ENCODE measurements around the gene TYW5. TPM values are rescaled to one million over a fixed set of nuclear protein-coding genes. Genes with fewer than 3 reads are reported as not detected.
A peak's percentile ranks its signal among the peaks of the same experiment; 100 is the strongest.

Gene TYW5
- polyA plus RNA-seq, 3 donors: 1.5 to 3.5 (median 1.6) TPM

- Mint-ChIP-seq H3K4me1 (peaks cover 11% of the 10 kb centered on the region), H3K27me3 (ENCODE audit: low read depth in 3 of 3) (peaks cover 0 to 2% (median 0%) of the 10 kb centered on the region in 3 donors), H3K36me3 (peaks cover 22 to 48% of the 10 kb centered on the region in 2 donors), H3K4me3 (no peak overlapping the region), H3K27ac (peak overlapping the region; percentile 5 to 83 (median 71)), H3K9me3 (peaks cover 0 to 2% (median 0%) of the 10 kb centered on the region in 7 donors)
- peaks cover 0 to 4% of the 10 kb centered on the region in 2 donors for H3K4me1 ChIP-seq (ENCODE audit: control insufficient read depth in 1 of 2, insufficient read depth in 2 of 2, low read length in 2 of 2)
- no peaks in the 10 kb centered on the region for H3K9me3 ChIP-seq (replicated peaks in 1 of 2; ENCODE audit: control insufficient read depth in 1 of 2, insufficient read depth in 1 of 2, low read length in 2 of 2)
- peaks cover 15 to 47% of the 10 kb centered on the region in 2 donors for H3K36me3 ChIP-seq (replicated peaks in 1 of 2; ENCODE audit: control insufficient read depth in 1 of 2, insufficient read depth in 2 of 2, low read length in 2 of 2)
- no peak overlapping the region for H3K4me2 ChIP-seq (replicated peaks; ENCODE audit: extremely low read depth, low read length, poor library complexity, severe bottlenecking)
- TF ChIP-seq CTCF (IDR thresholded peaks at IDR 0.05): no peak
- intact Hi-C loops (cut with micrococcal nuclease): no loop called here
- peaks cover 20% of the 10 kb centered on the region for H4K20me1 ChIP-seq (ENCODE audit: insufficient read depth, low read length)
- H3K27me3 ChIP-seq (ENCODE audit: control insufficient read depth in 2 of 2, insufficient read depth in 2 of 2, low read length in 2 of 2): no peaks in the 10 kb centered on the region
- peaks cover 79% of the 10 kb centered on the region for H3K79me2 ChIP-seq (ENCODE audit: insufficient read depth, low read length)
- peak overlapping the region in 1 of 2 donors; percentile 61 for H3K27ac ChIP-seq (ENCODE audit: low read depth in 1 of 2, low read length in 2 of 2)
- H2AFZ ChIP-seq (ENCODE audit: insufficient read depth, low read depth, low read length, poor library complexity, severe bottlenecking): no peak overlapping the region
- WGBS (ENCODE audit: insufficient coverage): 64% methylated on average over 2 of the region's 5 CpGs
- peak in 1 of 3 donors; percentile 10 for DNase-seq
- no peak overlapping the region for H3K4me3 ChIP-seq (replicated peaks in 1 of 3; ENCODE audit: low read depth in 2 of 3, low read length in 3 of 3)
- H3K9ac ChIP-seq (ENCODE audit: insufficient read depth, low read length, poor library complexity, severe bottlenecking): no peak overlapping the region
Measured at GRCh38 chr2:199922856-199923255, 32.4 kb downstream of the TYW5 start.

- WGBS (ENCODE audit: insufficient coverage): 91% methylated on average over 4 of the region's 4 CpGs
- no peak overlapping the region for H3K4me2 ChIP-seq (replicated peaks; ENCODE audit: extremely low read depth, low read length, poor library complexity, severe bottlenecking)
Measured at GRCh38 chr2:199916980-199917379, 38.3 kb downstream of the TYW5 start.

More at GRCh38 chr2:199916980-199917379, 38.3 kb downstream of the TYW5 start:
- H3K4me1 ChIP-seq (ENCODE audit: control insufficient read depth in 1 of 2, insufficient read depth in 2 of 2, low read length in 2 of 2): peaks cover 8 to 9% of the 10 kb centered on the region in 2 donors
- no peak overlapping the region for H3K4me3 ChIP-seq (replicated peaks in 1 of 3; ENCODE audit: low read depth in 2 of 3, low read length in 3 of 3)
- TF ChIP-seq CTCF (IDR thresholded peaks at IDR 0.05): no peak
- intact Hi-C loops (cut with micrococcal nuclease): no loop called here
- H3K9me3 ChIP-seq (replicated peaks in 1 of 2; ENCODE audit: control insufficient read depth in 1 of 2, insufficient read depth in 1 of 2, low read length in 2 of 2): peaks cover 0 to 7% of the 10 kb centered on the region in 2 donors
- no peak for DNase-seq
- no peak overlapping the region for H3K4me3 Mint-ChIP-seq
- peaks cover 5 to 45% of the 10 kb centered on the region in 2 donors for H3K36me3 ChIP-seq (replicated peaks in 1 of 2; ENCODE audit: control insufficient read depth in 1 of 2, insufficient read depth in 2 of 2, low read length in 2 of 2)
- peaks cover 29 to 45% of the 10 kb centered on the region in 2 donors for H3K36me3 Mint-ChIP-seq
- peaks cover 26% of the 10 kb centered on the region for H3K4me1 Mint-ChIP-seq
- peaks cover 0 to 5% (median 0%) of the 10 kb centered on the region in 7 donors for H3K9me3 Mint-ChIP-seq
- peaks cover 16% of the 10 kb centered on the region for H4K20me1 ChIP-seq (ENCODE audit: insufficient read depth, low read length)
- peaks cover 0 to under 1% (median 0%) of the 10 kb centered on the region in 3 donors for H3K27me3 Mint-ChIP-seq (ENCODE audit: low read depth in 3 of 3)
- no peak overlapping the region for H3K27ac Mint-ChIP-seq
- no peak overlapping the region for H3K27ac ChIP-seq (ENCODE audit: low read depth in 1 of 2, low read length in 2 of 2)
- no peaks in the 10 kb centered on the region for H3K27me3 ChIP-seq (ENCODE audit: control insufficient read depth in 2 of 2, insufficient read depth in 2 of 2, low read length in 2 of 2)
- H3K79me2 ChIP-seq (ENCODE audit: insufficient read depth, low read length): peaks cover 91% of the 10 kb centered on the region
- no peak overlapping the region for H2AFZ ChIP-seq (ENCODE audit: insufficient read depth, low read depth, low read length, poor library complexity, severe bottlenecking)
- H3K9ac ChIP-seq (ENCODE audit: insufficient read depth, low read length, poor library complexity, severe bottlenecking): no peak overlapping the region

Measured in CD14-positive monocyte (primary cell).